ENCODE measurements around the gene HAUS8.

GRCh38 chr19:17002455-17002854 is 72.8 kb downstream of the HAUS8 start:
- TF ChIP-seq CTCF (IDR thresholded peaks at IDR 0.05) (no peak), POLR2A (IDR thresholded peaks at IDR 0.05) (no peak)
